Lung (tissue), 12 donors: ENCODE data around the gene SEMA5B. TPM values are rescaled to one million over a fixed set of nuclear protein-coding genes. Genes with fewer than 3 reads are reported as not detected.

Experiments used
- ATAC-seq: fragments of 200-7000 bp; cut with Tn5 transposase; one replicate; pipeline ENCODE4 v1.9.1; 2020; ENCODE audit warnings: moderate number of reproducible peaks; ENCODE audit not compliant: insufficient read depth, low FRiP score
- DNase-seq, 3 donors: peaks; one replicate each; pipeline ENCODE4 v3.0.0-alpha.2; 2013 to 2017
- H3K27ac ChIP-seq, 2 donors: one replicate each; pipeline ENCODE4 v1.5.1; 2013; ENCODE audit warnings: mild to moderate bottlenecking in 2 of 2, moderate library complexity in 2 of 2, control low read depth in 1 of 2, inconsistent platforms in 1 of 2, low read depth in 1 of 2, low read length in 1 of 2
- H3K27me3 ChIP-seq, 3 donors: one replicate each; pipeline ENCODE4 v1.5.1; 2013; ENCODE audit warnings: low read length in 2 of 3; ENCODE audit not compliant: control insufficient read depth in 3 of 3, insufficient read depth in 3 of 3
- H3K36me3 ChIP-seq, 4 donors: one replicate each; pipeline ENCODE4 v1.5.1; 2013; ENCODE audit warnings: low read length in 4 of 4, mild to moderate bottlenecking in 1 of 4, moderate library complexity in 1 of 4; ENCODE audit not compliant: control insufficient read depth in 4 of 4, insufficient read depth in 4 of 4
- H3K4me1 ChIP-seq, 5 donors: one replicate each; pipeline ENCODE4 v1.5.1; 2013; ENCODE audit warnings: low read length in 5 of 5, mild to moderate bottlenecking in 2 of 5, moderate library complexity in 1 of 5; ENCODE audit not compliant: control insufficient read depth in 5 of 5, insufficient read depth in 5 of 5
- H3K4me3 ChIP-seq: one replicate; pipeline ENCODE4 v1.5.1; 2013; ENCODE audit warnings: mild to moderate bottlenecking, control low read depth, moderate library complexity
- H3K9ac ChIP-seq, 2 donors: one replicate each; pipeline ENCODE4 v1.5.1; 2013; ENCODE audit warnings: low read length in 2 of 2, control low read depth in 1 of 2; ENCODE audit not compliant: insufficient read depth in 1 of 2
- H3K9me3 ChIP-seq, 4 donors: one replicate each; pipeline ENCODE4 v1.5.1; 2013; ENCODE audit warnings: low read length in 3 of 4, mild to moderate bottlenecking in 1 of 4, moderate library complexity in 1 of 4; ENCODE audit not compliant: control insufficient read depth in 4 of 4, insufficient read depth in 3 of 4
- WGBS, 2 donors: extraction: QIAGEN DNeasy Blood & Tissue Kit; methylation state at CpG; one replicate each; pipeline ENCODE4 v1.1.7; 2013; 5-methylcytosine and 5-hydroxymethylcytosine counted together
- polyA plus RNA-seq, 2 donors: library from polyadenylated mRNA; stranded (reverse); fragments of 200-250 nt; gene quantifications; one replicate each; pipeline ENCODE4 v1.2.1, GENCODE V29; 2013
- total RNA-seq, 2 donors: library from RNA; depleted of rRNA in 1 of 2; stranded (reverse); fragments of >200 nt in 1 of 2; gene quantifications; one replicate each; pipeline ENCODE4 v1.2.1, GENCODE V29; 2014 to 2021
- TF ChIP-seq, protein P1 (sequence below): IDR thresholded peaks from 2 replicates; pipeline ENCODE4 v1.5.1; 2012; ENCODE audit warnings: mild to moderate bottlenecking; ENCODE audit errors: control extremely low read depth, extremely low read depth
- donor health status: control.
- donor health status: control.
- donor health status: Bipolar disorder and iron deficiency.
- donor health status: healthy.
- donor health status: DM: yes; HTN: yes; CAD: no.

Gene SEMA5B
- total and polyA plus RNA-seq, 4 donors, result 0.30 to 2.2 (median 0.48) TPM

- Histone ChIP-seq H3K4me1 (peaks cover 0 to 24% (median 7%) of the 10 kb centered on the region in 5 donors), H3K4me3 (no peak overlapping the region), H3K9me3 (no peaks in the 10 kb centered on the region), H3K36me3 (no peaks in the 10 kb centered on the region), H3K9ac (no peak overlapping the region), H3K27me3 (no peaks in the 10 kb centered on the region), H3K27ac (no peak overlapping the region)
- no peak for ATAC-seq
- no peak for DNase-seq
- TF ChIP-seq, protein P1, sequence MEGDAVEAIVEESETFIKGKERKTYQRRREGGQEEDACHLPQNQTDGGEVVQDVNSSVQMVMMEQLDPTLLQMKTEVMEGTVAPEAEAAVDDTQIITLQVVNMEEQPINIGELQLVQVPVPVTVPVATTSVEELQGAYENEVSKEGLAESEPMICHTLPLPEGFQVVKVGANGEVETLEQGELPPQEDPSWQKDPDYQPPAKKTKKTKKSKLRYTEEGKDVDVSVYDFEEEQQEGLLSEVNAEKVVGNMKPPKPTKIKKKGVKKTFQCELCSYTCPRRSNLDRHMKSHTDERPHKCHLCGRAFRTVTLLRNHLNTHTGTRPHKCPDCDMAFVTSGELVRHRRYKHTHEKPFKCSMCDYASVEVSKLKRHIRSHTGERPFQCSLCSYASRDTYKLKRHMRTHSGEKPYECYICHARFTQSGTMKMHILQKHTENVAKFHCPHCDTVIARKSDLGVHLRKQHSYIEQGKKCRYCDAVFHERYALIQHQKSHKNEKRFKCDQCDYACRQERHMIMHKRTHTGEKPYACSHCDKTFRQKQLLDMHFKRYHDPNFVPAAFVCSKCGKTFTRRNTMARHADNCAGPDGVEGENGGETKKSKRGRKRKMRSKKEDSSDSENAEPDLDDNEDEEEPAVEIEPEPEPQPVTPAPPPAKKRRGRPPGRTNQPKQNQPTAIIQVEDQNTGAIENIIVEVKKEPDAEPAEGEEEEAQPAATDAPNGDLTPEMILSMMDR, result no peak
Measured at GRCh38 chr3:122946185-122946584, 81.4 kb downstream of the SEMA5B start.

DNA sequence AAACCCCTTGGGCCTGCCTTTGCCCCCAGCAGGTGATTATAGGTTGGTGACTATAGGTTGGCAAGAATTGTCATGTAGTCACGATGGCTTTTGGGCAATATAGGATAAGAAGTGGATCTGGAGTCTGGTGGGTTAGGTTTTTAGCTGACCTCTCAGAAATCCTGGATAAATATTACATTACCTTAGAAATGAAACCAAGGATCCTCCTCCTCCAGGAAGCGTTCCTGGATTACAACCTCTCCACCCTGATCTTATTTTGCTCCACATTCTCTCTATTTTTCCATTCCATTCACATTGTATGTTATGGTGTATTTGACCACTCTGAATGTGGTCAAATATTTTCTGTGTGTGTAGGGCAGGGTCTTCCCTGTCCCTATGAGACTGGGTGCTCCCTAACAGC lies 82.3 kb downstream of the SEMA5B start:
- no peaks in the 10 kb centered on the region for H3K36me3 ChIP-seq
- DNase-seq (no peak), ATAC-seq (no peak)
- no peak overlapping the region for H3K9ac ChIP-seq
- no peak overlapping the region for H3K27ac ChIP-seq
- peaks cover 0 to 24% (median 7%) of the 10 kb centered on the region in 5 donors for H3K4me1 ChIP-seq
- H3K27me3 ChIP-seq, result no peaks in the 10 kb centered on the region
- TF ChIP-seq, protein P1, result no peak
- 92 to 96% methylated on average over 2 of the region's 2 CpGs for WGBS, 2 donors
- no peak overlapping the region for H3K4me3 ChIP-seq
- H3K9me3 ChIP-seq, result no peaks in the 10 kb centered on the region

DNA sequence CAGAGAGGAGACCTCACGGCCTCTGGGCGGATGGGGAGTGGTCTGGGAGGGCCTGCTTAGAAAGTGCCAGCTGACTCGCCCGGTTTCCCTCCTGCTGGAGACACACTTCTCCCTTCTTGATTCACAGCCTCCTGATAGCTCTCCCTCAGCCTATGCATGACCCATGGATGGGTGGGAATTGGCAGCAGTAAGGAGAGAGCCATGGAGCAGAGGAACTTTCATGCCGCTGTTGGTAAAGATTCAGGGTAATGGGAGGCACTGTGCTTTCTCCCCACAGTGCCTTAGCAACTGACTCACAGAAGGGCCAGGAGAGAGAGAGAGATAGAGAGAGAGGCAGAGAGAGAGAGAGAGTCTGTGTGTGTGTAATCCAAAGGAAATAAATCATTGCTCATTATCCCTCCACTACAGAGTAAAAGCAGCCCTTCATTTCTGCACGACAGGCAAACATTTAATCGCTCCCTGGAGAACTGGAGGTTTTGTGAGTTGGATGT lies 82.8 kb downstream of the SEMA5B start:
- no peak for DNase-seq
- Histone ChIP-seq H3K4me3 (no peak overlapping the region), H3K9me3 (no peaks in the 10 kb centered on the region), H3K36me3 (no peaks in the 10 kb centered on the region), H3K27me3 (no peaks in the 10 kb centered on the region), H3K9ac (no peak overlapping the region), H3K27ac (no peak overlapping the region), H3K4me1 (peaks cover 0 to 24% (median 7%) of the 10 kb centered on the region in 5 donors)
- TF ChIP-seq, protein P1, result no peak
- WGBS, 2 donors, result 81 to 88% methylated on average over 7 of the region's 7 CpGs
- ATAC-seq, result no peak

- H3K9me3 ChIP-seq, result no peaks in the 10 kb centered on the region
- peaks cover 0 to 24% (median 7%) of the 10 kb centered on the region in 5 donors for H3K4me1 ChIP-seq
- no peak overlapping the region for H3K27ac ChIP-seq
- H3K27me3 ChIP-seq, result no peaks in the 10 kb centered on the region
- WGBS, 2 donors, result 90 to 92% methylated on average over 3 of the region's 3 CpGs
- no peak for DNase-seq
- H3K9ac ChIP-seq, result no peak overlapping the region
- H3K36me3 ChIP-seq, result no peaks in the 10 kb centered on the region
- TF ChIP-seq, protein P1, result no peak
- no peak for ATAC-seq
- no peak overlapping the region for H3K4me3 ChIP-seq
Measured at GRCh38 chr3:122943828-122944190, 83.8 kb downstream of the SEMA5B start.
